HG03108 (cell line): ENCODE results near the gene GEMIN7.
"Not testable (repeated sequence)": the region's sequence is repeated elsewhere in the genome, so short reads cannot be mapped to it uniquely, and the experiment has no call there.

ENCODE experiments used
- ATAC-seq: cut with Tn5 transposase; IDR thresholded peaks from one replicate; pipeline ENCODE4 v1.9.1; 2021; ENCODE audit warnings: moderate library complexity; ENCODE audit not compliant: unreplicated experiment

GEMIN7 gene

DNA sequence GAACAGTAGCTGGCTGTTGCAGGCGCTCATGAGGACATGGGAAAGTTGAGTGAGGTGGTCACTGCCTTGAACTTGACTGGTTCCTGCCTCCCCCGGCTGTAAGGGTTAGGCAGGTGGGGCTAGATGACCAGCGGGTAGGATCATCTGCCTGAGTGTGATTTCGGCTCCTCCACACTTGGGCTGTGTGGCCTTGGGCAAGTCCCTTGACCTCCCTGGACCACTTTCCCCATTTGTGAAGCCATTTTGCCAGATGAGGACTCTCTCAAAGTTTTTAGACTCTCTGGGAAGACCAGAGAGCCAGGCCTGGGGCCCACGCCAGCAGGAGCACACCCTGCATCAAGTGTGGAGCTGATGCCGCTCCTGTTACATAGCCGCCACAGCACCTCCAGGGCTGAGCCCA, 23.4 kb downstream of the GEMIN7 start:
- ATAC-seq, result no peak

DNA sequence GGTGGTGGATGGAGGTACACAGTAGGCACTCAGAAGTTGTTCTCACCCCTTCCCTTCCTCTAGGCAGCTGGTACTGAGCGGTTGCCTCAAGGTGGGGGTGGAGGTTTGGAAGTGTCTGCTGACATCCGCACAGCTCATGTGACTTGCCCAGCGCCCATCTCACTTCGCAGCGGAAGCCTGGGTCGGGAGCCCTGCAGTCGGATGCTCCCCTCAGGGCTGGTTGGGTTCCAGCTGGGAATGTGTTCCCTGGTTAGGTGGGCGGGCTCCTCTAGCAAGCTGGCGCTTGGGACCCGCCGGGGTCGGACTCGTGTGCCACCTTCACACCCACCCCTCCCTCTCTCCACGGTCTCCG, 24.1 kb downstream of the GEMIN7 start:
- no peak for ATAC-seq

DNA sequence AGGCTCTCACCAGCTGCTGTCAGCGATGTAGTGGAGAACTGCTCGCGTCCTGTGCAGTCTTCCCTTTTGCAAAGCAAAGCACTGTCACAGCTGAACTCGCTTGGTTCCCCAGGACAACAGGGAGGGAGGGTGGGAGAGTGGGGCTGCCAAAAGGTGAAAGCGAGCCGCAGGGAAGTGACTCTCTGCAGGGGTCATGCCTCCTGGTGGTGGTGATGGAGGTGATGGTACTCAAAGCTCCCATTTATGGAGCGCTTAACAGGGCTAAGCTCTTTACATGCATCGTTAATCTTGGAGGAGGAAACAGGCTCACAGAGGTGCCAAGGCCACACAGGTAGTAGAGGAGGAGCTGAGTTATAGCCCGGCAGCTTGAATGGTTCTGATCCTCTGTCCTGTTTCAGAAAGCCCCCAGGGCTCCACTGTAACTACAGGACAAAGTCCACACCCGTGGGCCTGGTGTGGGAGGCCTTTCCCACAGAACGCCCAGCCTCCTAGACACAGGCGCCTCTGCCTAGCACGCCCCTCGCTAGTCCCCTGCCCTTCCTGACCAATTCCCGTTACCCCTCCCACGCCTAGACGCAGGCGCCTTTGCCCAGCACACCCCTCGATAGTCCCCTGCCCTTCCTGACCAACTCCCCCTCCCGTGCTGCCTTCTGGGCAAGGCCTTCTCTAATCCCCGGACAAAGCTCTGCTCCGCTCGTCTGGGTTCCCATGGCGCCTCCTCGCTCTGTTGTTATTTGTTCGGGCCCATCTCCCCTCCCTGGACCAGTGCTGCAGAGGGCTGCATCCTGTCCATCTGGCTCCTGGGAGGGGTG, 24.7 kb downstream of the GEMIN7 start:
- no peak for ATAC-seq

DNA sequence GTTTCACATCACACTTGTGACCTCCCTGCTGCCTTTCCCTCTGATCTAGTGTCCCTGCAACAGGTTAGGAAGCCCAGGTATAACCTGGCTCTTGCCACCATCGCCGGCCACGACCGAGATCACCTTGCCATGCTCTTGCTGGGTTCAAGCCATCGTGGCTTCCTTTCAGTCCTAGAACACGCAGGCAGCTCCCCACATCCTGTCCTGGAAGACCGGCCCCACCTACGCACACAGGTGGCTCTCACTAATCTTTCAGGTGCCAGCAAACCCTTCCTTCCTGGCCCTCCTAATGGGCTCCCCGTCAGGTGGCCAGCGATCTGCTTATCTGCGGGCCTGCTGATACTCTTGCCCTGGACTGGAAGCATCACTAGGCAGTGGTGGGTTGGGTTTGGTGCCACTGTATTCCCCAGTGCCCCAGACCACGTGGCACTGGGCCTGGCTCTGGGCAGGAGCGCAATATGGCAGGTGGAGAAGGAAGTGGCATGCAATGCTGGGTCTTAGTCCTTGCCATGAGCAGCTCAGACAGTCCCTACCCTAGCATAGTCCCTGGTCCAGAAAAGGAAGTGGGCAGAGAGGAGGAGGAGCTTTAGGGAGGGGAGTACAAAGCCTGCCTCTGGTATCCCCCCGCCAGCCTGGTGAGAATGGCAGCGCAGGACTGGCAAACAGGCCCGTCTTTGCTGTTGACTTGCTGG, 25.7 kb downstream of the GEMIN7 start:
- ATAC-seq, result no peak

DNA sequence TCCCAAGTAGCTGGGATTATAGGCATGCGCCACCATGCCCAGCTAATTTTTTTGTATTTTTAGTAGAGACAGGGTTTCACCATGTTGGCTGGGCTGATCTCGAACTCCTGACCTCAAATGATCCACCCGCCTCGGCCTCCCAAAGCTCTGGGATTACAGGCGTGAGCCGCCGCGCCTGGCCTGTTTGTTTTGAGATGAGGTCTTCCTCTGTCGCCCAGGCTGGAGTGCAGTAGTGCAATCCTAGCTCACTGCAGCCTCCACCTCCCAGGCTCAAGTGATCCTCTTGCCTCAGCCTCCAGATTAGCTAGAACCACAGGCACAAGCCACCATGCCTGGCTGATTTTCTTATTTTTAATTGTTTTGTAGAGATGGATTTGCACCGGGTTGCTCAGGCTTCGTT, 27.3 kb downstream of the GEMIN7 start:
- ATAC-seq, result not testable (repeated sequence)

DNA sequence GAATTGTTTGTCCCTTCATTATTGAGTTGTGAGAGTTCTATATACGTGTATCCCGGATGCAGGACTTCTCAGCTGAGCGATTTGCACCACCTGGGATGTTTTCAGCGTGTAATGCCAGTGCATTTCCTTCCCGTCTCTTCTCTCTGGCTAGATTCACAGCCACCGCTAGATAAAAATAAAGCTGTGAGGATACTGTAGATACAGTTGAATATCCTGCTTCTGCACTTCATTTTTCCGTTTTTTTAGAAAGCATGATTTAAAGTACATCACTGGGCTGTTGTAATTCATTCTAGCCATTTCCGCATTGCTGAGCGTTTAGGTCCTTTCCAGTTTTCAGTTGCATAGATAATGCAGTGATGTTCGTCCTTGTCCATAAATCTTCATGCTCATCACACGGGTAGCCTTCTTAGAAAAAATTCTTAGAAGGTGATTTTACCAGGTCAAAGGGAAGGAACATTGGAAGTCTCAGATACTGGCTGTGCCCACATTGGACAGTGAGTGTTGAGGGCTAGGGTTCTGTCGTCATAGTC, 28.6 kb downstream of the GEMIN7 start:
- no peak for ATAC-seq

DNA sequence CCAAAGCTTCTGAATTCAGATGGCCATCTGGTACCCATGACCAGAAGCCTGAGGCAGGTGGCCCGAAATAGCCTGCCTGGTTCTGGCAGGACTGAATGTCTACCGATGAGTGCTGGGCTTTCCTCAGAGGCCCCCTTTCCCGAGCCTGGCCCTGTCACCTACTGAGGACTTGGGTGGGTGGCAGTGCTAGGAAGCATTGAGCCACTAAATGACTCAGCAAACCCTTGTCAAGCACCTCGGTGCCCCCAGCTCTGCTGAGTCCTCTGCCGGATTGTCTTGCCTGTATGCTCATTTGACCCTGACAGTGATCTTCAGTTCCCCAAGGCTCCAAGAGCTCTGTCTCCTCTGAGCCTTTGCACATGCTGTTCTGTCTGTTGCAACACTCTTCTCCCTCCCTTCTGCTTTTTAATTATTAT, 31.8 kb downstream of the GEMIN7 start:
- ATAC-seq, result no peak

DNA sequence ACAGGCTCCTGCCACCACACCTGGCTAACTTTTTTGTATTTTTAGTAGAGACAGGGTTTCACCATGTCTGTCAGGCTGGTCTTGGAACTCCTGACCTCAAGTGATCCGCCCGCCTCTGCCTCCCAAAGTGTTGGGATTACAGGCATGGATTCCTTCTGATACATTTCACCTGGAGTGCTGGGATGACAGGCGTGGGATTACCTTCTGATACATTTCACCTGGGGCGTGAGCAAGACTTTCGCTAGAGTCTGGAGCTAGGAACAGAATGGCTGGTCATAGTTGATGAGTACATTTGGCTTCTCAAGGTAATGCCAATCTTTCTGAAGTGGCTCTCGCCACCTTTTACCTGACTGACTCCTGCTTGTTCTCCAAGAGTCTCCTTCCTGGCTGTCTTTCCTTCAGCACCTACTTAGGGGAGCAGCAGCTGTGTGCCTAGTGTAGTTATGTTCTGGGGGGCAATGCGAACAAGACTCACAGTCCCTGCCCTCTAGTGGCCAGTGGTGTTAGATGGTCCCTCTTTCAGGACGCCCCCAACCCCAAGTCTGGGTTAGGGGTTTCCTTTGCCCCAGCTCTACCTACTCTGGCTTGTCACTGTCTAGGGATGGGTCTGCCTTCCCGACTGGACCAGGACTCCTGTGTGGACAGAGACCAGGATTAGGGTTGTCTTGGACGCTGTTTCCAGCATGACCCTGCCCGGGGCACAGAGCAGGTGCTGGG, 33.2 kb downstream of the GEMIN7 start:
- ATAC-seq, result no peak

DNA sequence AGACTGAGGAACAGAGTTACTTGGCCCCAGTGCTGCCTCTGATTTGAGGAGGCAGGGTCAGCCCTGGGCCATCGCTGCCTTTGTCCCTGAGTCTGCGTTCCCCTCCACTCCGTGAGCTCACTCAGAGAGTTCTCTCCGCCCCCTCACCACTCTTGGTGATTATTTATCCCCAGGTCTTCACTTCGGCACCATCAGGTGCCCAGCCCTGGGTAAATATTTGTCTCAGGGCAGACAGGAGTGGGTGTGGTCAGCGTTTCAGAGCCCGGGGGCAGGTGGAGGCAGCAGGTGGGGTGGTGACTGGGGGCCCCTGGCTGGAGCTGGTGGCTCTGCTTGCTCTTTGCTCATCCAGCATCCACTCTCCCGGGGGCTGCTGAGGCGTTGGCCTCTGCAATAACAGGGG, 34.6 kb downstream of the GEMIN7 start:
- no peak for ATAC-seq

DNA sequence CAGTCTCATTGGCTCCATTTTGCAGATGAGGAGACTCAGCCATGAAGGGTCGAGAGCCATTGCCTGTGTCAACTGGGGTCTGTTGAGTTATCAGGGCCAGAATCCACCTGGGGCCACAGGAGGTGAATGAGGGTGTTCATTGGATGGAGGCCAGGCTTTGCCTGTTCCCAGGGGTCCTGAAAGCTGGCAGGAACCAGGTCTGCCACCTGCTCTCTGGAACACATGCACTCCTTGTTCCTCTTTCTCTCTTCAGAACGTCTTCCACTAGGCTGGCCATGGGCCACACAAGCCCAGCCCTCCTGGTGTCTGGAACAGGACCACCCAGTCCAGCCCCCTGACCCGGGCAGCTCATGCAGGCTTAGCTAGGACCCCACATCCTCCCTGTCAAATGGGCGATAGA, 35.1 kb downstream of the GEMIN7 start:
- ATAC-seq, result no peak

DNA sequence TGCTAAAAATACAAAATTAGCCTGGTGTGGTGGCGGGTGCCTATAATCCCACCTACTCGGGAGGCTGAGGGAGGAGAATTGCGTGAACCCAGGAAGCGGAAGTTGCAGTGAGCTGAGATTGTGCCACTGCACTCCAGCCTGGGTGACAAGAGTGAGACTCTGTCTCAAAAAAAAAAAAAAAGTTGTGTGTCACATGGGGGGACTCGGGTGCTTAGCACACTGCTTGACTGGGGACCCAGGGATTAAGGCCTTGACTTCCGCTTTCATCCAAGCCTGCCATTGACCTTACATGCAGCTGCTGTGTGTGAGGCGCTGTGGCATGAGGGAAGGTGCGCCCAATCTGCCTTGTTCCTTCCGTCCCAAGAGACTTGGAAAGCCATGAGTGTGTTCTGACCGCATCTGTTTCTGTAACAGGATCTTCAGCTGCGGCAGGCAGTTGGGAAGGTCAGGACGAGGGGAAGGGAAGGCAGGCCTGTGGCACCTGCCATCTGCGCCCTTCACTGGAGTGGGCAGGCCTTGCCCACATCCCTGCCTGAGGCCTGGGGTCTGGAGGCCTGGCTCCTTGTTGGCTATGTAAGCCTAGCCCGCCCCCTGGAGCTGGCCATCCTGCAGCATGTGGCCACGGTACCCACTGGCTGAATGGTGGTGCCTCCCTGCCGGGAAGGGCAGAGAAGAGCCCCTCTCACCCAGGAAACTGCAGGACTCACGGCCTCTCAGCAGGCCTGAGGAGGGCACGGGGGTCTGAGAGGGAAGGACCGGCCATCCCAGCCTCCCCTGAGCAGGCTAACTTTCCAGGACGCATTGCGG, 37.0 kb downstream of the GEMIN7 start:
- ATAC-seq, result no peak

DNA sequence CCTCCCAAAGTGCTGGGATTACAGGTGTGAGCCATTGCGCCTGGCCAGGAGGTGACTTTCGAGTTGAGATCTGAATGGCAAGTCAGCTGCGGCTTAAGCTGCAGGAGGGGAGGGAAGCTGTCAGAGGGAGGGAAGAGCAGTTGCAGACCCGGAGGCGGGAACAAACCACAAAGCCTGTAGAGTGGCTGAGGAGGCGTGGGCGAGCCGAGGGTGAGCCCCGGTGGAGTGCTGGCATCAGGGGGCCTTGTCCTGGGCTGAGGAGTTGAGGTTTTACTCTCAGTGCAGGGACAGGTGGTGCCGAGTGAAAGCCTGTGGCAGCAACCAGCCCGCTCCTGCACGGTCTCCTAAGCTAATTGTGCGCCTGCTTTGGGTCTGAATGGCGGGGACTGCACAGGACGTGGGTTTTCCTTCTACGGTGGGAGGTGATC, 38.1 kb downstream of the GEMIN7 start:
- no peak for ATAC-seq

DNA sequence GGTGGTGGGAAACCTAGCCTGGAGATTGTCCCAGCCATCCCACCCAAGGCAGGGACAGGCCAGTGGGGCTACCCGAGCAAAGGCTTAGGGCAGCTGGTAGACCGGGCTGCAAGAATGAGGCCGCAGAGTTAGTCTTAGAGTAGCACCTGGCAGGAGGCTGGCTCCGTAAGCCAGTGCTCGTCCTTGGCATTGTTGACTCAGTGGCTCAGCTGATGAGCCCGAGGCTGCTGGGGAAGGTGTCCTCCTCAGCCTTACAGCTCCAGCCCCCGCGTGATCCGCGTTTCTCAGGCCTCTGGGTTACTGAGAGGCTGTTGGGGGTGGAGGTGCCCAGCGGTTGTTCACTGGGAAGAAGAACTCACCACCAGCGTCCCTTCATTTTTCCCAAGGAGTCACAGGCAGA, 38.6 kb downstream of the GEMIN7 start:
- no peak for ATAC-seq

DNA sequence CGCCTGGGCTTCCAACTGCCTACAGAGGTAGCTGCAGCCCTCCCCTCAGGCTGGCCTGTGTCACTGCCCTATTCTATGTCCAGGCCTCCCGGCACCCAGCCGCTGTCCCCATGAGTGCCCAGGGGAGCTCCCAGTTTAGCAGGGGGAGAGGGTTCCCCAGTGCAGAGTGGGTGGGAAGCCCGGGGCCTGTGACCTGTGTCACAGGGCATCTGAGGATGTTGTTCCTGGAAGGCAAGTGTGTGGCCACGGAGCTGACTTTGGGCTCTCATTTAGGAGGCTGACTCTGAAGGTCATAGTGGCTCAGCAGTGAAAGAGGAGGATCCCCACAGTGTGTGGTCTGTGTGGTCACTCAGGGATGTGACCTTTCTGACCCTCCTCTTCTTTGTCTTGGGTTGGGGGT, 39.0 kb downstream of the GEMIN7 start:
- ATAC-seq, result no peak

DNA sequence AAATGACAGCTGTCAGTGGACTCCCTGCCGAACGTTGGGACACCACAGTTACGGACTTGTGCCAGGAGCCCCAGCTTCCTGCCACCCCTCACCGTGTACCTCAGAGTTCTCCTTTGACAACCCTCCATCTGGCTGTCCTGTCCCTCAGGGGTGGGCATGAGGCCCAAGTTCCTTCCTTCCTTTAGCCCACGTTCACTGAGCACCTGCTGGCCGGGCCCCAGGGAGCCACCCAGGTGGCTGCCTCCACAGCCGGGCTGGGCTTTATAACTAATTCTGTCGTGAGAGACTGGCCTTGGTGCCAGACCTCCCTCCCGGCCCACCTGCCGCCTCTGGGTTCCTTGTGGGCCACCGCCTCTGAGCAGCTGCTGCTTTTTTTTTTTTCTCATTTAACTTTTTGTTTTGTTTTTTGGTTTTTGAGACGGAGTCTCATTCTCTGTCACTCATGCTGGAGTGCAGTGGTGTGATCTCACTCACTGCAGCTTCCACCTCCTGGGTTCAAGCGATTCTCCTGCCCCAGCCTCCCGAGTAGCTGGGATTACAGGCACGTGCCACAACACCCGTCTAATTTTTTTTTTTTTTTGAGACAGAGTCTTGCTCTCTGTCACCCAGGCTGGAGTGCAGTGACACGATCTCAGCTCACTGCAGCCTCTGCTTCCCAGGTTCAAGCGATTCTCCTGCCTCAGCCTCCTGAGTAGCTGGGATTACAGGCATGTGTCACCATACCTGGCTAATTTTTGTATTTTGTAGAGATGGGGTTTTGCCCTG, 39.7 kb downstream of the GEMIN7 start:
- ATAC-seq, result peak; percentile 40

DNA sequence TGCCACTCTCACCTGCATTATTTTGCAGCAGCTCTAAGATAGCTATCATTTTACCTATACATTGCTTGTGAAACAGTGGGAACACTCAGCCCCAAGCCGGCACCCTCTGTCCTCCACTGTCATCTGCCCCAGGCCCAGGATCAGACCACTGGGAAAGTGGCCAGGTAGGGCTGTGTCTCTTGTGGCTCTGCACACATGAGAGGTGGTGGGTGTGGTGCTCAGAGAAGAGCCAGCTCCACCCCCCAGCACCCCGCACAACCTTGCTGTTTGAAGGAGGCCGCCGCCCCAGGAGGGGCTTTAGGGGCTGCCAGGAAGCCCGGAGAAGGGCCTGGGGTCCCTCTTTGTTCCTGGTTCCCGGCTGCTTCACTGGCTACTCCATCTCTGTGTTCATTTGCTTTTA, 40.5 kb downstream of the GEMIN7 start:
- ATAC-seq, result no peak

DNA sequence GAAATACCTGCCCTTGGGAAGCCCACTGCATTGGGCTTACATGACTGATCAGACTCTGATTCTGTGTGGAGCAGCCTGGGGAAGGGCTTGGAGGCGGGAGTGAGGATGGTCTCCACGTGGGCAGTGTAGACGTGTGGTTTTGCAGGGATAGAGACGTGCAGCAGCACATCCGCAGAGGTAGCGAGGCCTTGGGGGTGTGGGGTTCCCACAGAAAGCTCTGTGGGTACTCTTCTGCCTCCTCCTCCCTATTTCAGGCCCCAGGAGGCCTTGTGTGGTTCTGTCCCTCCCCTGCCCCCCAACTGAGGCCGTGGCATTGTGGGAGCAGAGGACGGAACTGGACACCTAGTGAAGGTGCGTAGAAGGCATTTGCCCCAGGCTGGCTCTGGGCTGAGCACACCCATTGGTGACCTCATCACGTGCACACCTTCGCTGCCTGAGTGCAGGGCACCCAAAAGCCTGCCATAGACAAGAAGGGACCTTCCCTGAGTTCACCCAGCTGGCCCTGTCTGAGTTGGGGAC, 42.8 kb downstream of the GEMIN7 start:
- no peak for ATAC-seq

DNA sequence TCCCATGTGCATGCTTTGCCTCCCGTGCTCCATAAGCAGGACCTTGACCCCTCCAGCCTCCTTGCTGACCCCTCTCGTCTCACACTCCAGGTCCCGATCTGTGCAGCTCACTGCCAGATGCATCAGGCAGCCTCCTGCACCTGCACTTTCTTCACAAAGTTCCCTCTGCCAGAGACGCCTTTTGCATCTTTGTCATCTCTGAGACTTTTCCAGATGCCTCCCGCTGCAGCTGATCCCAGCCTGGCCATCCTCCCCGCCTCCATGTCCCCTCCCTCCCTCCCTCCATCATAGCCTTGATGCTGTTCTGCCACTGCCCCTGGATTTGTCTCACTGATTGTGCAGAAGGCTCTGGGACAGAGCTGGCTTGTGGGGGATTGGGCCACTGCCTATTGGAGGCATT, 43.8 kb downstream of the GEMIN7 start:
- no peak for ATAC-seq

DNA sequence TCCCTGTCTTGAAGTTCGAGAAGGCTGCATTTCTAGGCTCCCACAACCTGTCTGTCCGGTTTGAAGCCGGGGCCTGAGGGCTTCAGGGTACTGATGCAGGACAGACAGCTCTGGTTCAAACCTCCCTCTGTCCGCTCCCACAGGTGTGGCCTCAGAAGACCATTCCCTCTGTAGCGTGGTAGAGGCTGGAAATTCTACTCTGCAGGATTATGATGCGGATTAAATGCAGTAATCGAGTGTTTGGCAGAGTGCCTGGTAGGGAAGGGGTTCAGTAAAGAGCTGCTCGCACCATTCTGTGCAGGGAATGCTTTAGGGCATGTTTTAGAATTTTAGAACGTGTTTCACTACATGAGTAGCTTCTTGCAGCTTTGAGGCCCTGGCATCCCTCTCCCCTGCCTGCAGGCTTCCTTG, 44.4 kb downstream of the GEMIN7 start:
- ATAC-seq, result no peak

DNA sequence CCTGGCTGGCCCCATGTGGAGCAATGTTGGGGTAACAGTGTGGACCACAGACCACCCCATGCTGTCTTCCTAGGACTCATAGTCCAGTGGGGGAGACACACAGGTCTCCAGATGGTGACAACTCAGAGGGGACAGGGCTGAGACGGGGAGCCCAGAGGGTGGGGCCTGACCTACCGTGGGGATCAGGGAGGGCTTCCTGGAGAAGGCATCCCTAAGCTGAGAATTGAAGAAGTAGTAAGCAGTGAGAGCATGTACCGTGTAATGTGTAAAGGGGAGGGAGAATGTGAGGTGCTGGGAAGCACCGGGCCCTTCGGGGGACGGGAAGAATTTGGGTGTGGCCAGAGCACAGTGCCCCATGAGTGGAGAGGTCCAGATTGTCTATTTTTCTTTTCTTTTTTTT, 45.0 kb downstream of the GEMIN7 start:
- no peak for ATAC-seq
